Effector CD4-positive, alpha-beta T cell (primary cell): ENCODE measurements around the gene EEFSEC.

ENCODE experiments used
- DNase-seq: peaks from one replicate; pipeline ENCODE4 v3.0.0-alpha.2; 2020

The EEFSEC gene

DNA sequence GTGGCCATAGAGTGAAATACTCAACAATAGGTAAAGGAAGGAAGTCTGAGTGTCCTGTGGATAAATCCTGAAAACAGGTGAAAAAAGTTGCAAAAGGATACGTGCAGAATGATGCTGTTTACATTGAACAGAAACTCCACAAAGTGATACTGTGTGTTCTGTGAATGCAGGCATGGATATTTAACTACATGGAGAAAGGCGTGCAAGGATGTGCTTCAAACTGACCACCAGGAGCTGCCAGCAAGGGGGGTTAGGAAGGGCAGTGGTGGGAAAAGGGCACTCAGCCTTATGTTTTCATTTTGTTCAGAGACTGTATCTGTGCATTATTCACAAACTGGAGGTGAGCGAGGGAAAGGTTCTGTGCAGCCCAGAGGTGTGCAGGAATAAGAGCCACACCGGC is 266.0 kb downstream of the EEFSEC start:
- DNase-seq: no peak

DNA sequence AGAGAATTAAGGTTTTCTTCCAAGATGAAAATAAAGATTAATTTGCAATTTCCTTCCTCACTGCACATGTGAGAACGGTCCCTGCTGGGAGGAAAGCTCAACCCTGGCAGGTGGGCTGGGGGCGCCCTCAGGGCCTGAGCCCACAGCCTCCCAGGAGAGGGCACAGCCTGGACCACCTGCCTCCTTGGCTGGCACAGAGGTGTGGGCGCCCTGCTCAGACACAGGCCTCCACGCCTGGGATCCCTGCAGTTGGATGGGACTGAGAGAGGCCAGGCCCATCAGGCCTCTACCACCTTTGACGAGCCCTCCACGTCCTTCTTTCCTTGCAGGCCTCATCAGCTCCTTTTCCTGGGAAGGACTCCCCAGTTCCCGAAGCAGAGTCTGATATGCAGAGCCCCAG is 267.0 kb downstream of the EEFSEC start:
- DNase-seq: no peak

DNA sequence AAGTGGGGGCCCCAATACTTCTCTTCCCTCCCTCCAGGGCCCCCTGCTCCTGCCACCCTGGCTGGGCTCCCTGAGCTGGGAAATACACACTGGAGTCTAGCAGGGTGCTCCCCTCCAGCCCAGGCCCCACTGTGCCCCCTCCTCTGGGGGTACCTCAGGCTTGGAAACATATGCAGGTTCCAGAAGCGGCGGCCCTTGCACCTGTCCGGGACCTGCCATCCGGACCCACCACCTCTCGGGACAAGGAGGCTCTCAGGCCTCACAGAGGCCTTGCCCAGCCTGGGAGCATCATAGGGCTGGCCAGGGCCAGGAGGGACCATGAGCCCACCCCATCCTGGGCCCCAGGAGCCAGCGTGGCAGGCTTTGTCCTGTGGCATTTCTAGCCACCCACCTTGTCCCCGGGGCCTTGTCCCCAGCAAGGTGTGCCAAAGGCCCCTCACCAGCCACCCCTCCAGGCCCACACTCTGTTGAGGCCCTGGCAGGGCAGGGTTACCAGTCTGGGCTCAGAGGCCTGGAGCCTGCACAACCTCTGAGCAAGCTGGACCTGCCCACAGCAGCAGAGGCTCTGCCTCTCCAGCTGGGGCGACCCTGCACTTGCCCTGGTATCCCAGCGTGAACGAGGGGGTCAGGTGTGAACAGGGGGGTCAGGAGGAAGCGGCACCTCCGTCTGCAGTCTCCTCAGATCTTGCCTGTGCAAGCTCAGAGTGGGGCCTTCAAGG is 267.6 kb downstream of the EEFSEC start:
- DNase-seq: no peak

DNA sequence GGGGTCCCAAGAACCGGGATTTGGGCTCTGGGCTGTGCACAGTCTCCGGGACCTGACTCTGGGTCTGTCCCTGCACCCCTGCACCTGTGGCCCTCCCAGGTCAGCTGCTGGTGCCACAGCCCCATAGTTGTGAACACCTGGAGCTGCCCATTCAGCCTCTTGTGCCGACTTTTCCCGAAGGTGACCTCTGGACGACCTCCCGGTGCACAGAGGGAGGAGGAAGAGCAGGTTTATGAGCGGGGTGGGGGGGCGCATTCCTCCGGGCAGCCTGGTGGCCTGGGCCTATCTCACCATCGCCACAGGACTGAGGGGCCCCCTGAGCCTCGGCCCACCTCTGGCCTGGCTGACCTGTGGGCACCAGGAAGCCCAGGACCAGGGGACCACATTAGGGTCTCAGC is 268.2 kb downstream of the EEFSEC start:
- DNase-seq: no peak

DNA sequence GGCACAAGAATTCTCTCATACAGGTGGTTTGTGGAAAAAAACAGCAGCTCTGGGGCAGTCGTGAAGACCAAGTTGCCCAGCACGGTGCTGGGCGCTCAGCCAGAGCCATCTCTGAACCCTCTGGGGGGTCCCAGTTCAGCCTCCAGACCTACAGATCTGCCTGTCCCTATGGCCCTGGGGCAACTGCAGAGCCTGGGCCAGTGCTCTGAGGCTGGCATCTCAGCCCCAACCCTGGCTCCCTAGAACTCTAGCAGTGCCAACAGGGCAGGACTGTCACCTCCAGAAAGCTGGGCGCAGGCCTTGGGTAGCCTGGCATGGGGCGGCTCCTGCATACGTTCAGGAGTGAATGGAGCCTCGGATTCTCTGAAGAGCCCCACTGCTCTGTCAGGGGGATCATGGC is 268.7 kb downstream of the EEFSEC start:
- no peak for DNase-seq

DNA sequence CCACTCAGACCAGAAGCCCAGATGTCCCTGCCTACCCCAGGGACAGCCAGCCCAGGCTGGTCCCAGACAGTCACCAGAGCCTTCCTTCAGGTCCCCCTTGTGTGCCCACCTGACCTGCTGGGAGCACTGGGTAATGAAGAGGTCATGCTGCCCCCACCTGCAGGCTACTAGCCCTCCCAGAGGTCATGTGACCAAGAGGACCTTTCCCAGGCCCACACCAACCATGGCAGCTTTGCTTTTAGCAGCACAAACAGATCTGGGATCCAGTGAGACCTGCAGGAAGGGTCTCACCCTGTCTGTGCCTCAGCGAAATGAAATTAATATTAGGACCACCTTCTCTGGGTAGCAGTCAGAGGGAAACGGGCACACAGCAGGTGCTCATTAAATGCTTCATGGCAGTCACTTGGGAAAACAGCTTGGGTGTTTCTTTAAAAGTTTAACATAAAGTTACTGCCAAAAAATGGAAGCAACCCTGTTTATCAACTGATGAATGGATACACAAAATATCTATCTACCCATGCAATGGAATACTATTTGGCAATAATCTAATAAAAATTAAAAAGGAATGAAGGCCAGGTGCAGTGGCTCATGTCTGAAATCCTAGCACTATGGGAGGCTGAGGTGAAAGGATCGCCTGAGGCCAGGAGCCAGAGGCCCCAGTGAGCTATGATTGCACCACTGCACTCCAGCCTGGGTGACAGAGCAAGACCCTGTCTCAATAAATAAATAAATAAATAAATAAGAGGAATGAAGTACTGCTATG is 269.7 kb downstream of the EEFSEC start:
- no peak for DNase-seq

DNA sequence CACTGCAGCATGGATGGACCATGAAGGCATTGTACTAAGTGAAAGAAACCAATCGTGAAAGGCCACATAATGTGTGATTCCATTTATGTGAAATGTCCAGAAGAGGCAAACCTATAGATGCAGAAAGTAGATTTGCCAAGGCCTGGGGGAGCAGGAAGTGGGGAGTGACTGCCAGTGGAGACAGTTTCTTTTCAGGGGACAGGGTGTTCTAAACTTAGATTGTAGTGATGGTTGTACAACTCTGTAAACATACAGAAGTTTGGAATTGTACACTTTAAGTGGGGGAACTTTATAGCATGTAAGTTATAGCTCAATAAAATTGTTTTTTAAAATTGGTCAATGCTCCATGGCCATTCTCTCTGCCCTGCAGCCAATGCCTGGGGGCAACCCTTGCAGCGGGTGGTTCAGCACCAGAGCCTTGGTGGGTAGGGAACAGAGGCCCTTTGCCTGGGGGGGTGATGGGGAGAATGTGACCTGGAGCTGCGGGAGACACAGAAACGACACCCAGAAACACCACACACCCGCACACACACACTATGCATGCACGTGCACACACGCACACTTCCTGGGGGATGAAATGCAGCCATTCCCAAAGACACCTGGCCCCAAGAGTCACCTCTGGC is 270.4 kb downstream of the EEFSEC start:
- DNase-seq: no peak

DNA sequence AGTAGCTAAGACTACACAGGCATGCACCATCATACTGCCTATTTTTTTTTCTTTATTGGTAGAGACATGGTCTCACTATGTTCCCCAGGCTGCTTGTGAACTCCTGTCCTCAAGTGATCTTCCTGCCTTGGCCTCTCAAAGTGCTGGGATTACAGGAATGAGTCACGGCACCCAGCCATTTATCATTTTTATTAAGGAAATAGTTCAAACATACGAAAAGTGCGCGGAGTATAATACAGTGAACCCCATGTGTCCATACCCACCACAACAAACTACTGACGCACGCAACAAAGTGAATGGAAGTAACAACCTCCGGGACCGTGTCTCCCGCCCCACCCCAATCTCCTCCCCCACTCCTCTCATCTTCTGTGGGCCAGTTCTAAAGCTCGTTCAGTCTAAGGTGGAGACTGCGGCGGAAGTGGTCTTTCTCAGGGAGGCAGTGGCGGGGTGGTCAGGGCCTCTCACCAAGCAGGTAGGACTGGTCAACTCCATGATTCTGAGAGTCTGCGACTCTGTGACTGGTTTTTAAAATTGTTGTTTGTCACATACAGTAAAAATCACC is 271.3 kb downstream of the EEFSEC start:
- DNase-seq: no peak

DNA sequence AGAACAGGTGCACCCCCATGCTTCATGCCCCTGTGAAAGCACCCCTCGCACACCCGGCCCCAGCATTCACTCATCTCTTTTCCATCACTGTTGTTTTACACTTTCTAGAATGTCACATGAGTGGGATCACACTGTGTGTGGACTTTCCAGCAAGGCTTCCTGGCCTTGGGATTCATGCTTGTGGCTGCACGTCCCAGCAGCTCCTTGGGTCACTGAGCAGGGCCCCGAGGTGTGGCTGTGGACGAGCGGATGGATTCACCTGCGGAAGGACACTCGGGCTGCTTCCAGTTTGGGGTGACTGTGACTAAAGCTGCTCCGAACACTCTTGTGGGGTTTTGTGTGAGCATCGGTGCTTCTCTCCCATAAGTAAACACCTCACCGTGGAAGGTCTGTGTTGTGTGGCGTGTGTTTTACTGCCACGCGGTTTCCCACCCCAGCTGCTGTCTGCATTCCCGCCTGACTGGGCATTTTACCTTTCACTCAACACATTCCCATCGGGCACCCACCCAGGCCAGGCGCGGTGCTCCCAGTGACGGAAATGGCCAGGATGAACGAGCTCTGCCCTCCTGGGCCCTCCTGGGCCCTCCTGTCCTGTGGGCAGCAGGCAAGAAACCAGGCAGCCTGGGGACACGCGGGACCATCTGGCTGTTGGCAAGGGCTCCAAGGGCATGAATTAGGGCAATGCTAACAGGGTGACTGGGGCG is 272.0 kb downstream of the EEFSEC start:
- no peak for DNase-seq

DNA sequence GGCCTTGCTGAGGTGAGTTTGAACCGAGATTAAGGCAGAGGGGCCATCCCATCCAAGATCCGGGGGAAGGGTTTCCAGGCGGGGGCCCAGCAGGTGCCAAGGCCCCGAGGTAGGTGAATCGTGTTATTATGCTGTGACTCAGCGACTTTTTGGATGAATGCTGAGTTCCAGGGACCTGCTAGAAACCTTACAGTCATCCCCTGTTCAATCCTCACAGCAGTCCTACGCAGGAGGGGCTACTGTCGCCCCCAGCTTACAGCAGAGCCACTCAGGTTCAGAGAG is 272.5 kb downstream of the EEFSEC start:
- DNase-seq: no peak

DNA sequence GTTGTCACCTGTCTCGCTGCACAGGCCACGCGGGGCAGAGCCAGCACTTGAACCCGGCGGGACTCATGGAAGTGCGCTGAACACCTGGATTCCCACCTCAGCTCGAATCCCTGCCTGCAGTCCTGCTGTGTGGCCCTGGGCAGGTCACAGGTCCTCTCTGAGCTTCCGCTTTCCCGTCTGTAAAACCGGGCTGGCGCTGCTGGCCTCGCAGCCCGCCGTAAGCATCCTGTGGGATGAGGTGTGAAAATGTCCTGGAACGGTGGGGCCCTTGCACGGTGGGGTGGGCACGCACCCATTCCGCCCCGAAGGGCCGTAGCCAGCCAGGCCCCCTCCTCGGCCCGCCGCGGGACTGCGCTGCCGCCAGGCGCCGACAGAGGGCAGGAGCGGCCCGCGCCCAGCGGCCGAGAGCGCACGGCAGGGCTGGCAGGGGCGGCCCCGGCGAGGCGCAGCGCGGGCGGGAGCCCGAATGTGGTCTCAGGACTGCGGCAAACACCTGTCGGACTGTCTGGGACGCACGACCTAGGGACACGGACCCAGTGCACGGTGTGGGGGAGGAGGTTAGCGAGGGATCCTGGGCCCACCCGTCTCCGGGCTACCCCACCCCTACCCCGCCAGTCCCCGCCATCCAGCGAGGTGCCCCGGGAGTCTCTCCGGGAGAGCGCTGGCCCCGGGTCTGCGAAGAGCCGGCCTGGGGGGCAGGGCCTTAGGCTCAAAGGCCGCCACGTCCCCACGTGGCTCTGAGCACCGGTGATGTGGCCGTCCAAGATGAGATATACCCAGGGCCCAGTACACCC is 273.0 kb downstream of the EEFSEC start:
- peak; percentile 47 for DNase-seq

DNA sequence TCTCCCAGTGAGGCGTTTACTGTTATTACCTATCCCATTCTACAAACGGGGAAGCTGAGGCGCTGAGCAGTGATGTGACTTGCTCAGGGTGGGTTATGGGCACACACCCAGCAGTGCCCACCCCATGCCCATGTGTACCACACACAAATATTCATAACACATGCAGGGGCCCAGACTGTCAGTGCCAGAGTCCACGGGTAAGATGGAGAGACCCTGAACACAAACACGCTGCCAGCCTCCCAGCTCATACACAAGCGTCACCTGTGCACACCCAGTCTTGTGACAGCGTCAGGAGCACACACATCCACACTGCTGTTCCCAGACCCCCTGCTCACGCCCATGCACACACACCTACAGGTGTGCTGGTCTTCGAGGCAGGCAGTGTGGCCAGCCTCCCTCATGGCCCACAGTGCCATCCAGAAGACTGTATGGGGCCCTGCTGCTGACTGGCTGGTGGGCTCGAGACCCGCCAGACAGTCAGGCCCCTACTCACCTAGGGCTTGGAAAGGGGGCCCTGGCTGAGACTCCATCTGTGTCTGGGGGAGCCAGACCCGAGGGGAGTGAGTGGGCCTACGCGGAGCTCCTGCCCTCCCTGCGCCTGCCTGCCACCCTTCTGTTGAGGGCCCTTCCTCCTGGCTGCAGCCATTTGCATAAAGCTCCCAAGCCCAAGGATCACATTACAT is 274.0 kb downstream of the EEFSEC start:
- no peak for DNase-seq

DNA sequence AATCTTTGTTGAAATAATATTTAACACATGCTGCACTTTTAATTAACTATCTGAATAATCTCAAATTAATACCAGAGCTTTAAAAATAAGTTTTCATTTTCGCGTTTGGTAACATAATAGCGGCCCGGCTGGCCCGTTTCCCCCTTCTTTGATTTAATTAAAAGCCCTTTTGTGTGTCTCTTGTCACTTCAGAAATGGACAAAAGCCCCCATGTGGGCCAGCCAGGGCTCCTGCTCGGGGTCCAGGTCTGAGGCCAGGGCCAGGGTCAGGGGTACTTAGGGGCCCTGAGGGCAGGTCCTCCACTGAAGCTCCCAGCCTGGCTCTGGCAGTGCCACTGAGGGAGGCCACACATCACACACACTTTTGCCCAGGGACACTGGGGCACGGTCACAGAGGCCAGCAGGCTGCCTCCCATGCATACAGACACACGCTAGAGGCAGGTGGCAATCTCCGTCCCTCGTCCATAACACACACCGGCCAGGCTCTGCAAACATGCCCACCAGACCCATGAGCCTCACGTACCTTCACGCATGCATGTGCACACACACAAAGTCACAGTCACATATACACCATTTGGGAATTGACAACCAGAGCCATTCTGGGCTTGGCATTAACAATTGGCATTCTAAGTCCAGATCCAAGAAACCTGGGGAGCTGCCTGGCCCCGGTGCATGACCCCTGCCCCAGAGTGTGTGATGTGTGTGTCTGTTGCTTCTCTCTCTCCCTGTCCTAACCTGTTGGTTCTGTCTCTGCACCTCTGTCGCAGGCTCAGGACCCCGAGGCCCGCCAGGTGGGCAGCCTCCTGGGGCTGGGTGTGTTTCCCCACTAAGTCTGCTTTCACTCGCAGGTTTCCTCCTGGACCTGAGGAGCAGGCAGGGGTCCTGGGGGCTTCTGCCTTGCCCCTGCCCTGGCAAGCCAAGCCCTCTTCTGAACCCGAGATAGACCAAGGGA is 274.9 kb downstream of the EEFSEC start:
- DNase-seq: no peak

DNA sequence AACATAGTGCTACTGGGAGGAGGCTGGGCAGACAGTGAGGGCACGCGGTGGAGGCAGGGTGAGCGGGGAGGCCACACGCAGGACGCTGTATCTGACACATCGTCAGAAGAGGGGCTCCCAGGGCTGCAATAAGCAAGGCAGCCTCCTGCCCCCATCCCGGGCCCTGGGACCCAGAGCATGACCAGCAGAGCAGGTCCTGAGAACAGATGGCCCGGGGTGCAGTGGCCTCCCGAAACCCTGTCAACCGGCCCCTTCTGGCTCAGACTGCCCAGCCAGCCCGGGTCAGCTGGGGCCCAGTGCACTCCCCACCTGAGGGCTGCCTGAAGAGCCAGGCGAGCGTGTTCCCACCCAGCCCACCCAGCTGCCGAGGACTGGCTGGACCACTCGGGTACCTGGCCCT is 276.0 kb downstream of the EEFSEC start:
- DNase-seq: no peak

DNA sequence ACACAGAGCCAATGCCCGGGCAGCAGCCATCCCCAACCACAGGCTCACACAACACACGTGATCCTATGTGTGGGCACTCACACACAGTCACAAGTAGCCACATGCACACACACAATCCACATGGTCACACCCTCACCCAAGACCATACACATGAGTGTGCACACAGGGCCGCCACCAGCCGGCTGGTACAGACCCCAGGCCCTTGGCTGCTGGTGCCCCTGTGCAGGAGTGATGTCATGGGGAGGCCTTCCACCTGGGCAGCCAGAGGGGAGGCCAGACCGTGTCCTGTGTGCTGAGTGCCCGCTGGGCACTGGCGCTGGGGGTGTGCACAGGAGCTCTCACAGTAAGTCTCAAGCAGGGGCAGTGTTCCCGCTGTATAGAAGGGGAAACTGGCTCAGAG is 276.5 kb downstream of the EEFSEC start:
- no peak for DNase-seq

DNA sequence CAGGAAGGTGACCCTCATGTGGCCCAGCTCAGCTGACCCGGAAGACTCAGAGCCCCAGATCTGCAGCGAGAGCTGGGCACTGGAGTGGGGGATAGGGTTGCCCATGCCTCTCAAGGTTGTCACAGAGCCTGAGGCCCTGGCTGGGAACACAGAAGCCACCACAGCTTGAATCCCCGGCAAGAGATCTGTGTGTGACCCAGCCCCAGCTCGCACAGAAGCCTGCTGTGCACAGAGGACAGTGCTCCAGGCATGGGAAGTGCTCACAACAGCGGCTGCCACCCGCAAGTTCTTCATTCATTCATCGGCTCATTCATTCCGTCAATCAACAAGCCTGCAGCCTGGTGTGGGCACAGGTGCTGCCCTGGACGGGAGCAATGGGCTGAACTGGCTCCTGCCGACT is 277.0 kb downstream of the EEFSEC start:
- DNase-seq: no peak

DNA sequence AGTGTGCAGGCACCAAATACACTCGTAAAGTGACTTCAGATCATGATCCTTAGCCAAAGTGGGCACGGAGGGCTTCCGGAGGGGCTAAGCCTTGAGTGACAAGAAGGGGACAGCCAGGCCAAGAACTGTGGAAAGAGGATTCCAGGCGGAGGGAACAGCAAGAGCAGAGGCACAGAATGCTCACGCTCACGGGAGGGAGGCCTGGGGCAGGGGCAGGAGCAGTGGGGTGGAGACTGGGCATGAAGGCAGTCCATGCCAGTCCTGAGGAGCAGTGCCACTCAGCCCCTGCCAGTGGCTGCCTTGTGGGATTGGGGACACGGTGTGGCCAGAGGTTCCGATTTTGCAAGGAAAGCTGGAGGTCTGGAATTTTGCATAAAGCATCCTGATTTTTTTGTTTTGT is 277.4 kb downstream of the EEFSEC start:
- no peak for DNase-seq

DNA sequence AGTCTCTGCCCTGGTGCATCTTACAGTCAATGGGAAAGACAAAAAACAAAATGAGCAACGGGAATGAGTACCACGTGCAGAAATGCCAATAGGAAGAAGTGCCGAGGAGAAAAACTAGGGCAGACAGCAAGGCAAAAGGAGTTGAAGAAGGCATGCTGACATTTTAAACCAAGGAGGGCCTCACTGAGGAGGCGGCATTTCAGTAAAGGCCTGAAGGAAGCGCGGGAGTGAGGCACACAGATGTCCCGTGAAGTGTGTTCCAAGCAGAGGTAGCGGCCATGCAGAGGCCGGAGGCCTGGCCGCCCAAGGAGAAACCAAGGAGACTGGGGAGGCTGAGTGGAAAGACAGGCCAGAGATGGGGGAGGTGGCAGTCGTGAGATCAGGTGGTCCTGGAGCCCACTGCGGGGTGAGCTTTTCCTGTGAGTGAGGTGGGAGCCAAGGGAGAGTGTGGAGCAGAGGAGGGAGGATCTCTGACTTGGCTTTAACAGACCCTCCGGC is 278.6 kb downstream of the EEFSEC start:
- DNase-seq: no peak

DNA sequence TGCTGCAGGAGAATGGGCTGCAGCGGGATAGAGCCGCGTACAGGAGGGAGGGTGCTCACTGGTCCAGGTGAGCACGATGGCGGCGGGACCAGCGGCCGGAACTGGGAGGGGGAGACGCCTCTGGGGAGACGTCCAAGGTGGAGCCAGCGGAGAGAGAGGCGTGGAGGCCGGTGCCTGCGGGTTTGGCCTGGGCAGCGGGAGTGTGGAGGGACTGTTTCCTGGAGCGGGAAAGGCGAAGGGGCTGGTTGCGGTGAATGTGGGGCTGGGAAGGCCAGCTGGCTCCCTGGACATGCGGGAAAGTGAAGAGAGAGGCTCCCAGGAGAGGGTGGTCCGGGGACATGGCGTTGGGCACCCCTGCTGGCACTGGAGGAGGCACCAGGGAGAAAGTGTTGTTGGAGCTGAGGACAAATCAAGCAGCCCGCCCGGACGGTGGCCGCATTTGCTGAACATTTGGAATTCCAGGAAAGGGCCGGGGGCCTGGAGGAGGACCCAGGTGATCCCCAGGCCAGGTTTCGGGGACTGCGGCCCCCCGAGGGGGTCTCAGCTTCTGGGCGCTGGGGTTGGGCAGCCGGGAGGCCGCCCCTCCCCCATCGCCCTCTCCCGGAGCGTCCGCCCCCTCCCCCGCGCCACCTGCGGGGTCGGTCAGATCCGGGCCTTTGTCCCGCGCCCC is 279.2 kb downstream of the EEFSEC start:
- DNase-seq: no peak
